NCI-H2196 (cell line): ENCODE results near the gene MLPH.
"Not testable (repeated sequence)": the region's sequence is repeated elsewhere in the genome, so short reads cannot be mapped to it uniquely, and the experiment has no call there.

Experiments
- DNase-seq: peaks from one replicate; lab custom pipeline; 2025; ENCODE audit not compliant: unreplicated experiment; lab: John Stamatoyannopoulos, UW

The MLPH gene

GRCh38 chr2:237581326-237581725 is 94.3 kb downstream of the MLPH start:
- no peak for DNase-seq

DNA sequence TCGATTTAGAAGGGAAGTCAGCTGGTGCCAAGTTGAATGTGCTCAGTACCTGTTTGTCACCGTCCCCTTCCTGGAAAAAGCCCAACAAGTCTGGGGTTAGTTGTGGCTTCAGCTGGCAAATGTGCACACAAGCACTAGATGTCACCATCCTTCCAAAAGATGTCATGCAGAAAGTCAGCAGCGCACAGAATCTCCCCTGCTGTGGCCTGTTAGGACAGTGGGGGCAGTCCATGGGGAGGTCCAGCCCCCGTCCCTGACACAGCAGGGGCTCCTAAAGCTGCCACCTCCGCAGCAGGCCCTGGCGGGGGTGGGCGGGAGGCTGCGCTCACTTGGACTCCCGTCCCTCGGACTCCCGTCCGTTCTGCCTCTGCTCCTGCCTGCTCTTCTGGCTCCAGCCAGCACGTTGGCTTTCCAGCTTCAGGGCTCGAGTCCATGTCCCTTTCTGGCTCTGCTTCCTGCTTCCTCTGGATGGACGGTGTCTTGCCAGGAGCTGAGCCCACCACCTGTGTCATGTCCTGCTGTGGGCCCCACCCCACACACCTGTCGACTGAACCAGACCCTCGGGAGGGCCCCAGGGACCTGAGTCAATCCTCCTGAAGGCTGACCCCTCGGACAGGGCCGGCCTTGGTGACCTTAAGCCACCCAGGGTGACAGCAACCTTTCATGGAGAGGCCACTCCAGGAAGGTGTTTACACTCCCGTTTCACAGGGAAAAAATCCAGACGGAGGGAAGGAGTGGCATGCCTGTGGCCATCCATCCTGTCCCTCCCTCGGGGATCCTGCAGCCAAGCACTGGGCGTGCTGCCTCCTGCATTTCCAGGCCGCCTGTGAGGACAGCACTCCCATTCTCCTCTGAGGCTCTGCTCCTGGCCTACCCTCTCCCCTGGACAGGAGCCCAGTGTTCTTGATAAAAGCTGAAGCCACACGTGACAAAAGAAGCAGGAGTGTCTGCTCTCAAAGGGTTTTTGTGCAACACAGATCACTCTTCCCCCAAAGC is 95.0 kb downstream of the MLPH start:
- peak; percentile 81 for DNase-seq

GRCh38 chr2:237583385-237584295 is 96.6 kb downstream of the MLPH start:
- DNase-seq, result no peak

GRCh38 chr2:237585590-237586221 is 98.7 kb downstream of the MLPH start:
- no peak for DNase-seq

DNA sequence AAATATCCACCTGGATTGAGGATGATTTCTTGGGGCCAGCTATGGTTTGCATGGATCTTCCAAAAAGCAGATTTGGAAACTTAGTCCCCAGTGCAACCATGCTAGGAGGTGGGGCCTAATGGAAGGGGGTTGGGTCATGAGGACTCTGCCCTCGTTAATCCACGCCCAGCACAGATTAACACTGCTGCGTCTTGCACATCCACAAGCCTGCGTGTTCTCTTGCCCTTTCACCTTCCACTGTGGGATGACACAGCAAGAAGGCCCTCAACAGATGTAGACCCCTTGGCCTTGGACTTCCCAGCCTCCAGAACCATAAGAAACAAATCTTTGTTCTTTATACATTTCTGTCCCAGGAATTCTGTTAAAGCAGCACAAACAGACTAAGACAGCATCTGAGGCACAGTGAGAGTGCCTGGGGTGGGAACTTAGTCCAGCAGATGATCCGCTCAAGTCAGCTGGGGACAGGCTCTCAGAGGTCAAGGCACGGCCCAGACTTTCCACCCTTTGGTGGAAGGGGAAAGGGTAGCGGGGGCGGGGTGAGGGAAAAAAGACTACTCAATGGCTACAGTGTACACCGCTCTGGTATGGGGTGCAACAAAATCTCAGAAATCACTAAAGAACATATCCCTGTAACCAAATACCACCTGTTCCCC is 101.1 kb downstream of the MLPH start:
- no peak for DNase-seq

DNA sequence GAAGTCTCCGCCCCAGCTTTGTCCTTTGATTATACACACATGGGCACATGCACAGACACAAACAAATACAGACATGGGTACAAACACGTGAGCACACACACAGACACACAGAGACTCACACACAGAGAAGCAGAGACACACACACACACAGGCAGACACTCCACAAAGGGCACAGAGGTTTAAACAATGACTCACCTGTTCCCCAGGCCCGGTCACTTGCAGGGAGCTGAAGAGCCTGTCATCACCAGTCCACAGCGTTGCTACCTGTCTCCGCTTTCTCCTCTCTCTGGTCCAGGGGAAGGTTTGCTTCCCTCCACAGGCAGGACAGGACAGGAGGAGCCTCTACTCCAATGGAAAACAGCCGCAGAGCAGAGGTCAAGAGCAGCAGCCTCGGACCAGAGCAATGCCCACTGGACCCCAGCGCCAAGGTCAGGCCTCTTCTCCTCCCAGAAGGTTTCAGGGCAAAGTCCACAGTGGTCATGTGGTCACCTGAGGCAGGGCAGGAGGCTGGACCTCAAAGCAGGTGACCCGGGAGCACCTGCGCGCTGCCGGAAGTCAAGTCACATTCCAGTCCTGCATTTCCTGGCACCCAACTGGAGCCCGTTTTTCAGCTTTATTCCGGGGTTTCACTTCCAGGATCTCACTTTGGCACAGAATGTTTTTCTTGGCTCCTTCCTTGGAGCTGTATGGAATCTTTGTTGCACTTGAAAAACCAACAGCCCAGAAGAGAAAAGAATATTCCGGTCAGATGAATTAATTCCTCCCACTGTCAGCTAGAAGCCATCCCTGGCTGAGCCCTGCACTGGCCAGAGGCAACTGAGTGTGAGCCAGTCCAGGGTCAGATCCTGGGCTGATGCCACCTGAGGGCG is 103.5 kb downstream of the MLPH start, which contains the start of gene RAB17:
Gene RAB17 (minus strand): TSS at position 463 of the 869 bp plus-strand sequence. CDS start 4,580 bp downstream, outside the sequence.
- peak; percentile 83 for DNase-seq

DNA sequence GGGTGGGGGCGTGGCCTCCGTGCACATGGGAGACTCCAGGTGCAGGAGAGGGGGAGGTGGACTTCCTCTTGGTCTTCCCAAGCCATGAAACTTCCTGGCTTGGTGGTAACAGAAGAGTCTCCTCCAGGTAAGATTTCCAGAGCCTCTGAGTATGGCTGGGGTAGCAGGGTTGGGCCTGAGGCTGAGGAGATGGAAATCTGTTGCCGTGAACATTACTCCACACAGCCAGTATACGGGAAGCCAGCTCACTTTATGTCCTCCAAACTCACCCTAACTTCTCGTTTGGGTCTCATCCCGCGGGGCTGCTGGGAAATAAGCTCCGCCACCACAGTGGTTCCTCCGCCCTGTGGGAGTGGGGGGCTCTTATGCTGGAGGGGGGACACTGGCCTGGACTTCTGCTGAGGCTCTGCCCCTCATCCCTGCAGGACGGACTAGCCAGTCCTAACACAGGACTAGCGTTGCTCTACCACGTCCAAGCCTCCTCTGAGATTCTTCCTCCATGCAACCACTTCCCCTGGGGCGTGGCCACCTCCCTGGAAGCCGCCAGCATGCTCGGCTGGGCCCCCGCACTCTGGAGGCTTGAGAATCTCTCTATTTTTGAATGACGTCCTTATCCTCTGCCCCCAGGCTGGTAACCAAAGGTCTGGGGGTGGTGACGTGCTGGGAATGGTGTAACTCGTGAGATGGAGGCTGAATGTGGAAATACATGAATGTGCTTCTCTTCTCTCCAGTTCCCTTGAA is 104.3 kb downstream of the MLPH start:
- peak; percentile 38 for DNase-seq

- no peak for DNase-seq
Measured at GRCh38 chr2:237592425-237592980, 105.5 kb downstream of the MLPH start.

DNA sequence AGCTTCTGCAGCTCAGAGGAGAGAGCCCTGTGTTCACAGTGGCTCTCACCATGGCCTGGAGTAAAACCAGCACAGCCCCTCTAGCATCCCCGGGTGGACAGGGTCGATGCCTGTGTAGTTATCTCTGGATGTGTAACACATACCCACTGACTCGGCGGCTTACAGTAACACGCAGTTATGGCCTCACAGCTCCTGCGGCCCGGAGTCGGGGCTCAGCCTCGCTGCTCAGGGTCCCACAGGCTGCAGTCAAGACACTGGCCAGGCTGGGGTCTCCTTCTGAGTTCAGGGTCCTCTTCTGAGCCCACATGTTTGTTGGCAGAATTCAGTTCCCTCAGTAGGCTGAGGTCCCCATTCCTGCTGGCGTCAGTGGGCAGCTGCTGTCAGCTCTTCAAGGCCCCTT is 106.0 kb downstream of the MLPH start:
- DNase-seq, result no peak

DNA sequence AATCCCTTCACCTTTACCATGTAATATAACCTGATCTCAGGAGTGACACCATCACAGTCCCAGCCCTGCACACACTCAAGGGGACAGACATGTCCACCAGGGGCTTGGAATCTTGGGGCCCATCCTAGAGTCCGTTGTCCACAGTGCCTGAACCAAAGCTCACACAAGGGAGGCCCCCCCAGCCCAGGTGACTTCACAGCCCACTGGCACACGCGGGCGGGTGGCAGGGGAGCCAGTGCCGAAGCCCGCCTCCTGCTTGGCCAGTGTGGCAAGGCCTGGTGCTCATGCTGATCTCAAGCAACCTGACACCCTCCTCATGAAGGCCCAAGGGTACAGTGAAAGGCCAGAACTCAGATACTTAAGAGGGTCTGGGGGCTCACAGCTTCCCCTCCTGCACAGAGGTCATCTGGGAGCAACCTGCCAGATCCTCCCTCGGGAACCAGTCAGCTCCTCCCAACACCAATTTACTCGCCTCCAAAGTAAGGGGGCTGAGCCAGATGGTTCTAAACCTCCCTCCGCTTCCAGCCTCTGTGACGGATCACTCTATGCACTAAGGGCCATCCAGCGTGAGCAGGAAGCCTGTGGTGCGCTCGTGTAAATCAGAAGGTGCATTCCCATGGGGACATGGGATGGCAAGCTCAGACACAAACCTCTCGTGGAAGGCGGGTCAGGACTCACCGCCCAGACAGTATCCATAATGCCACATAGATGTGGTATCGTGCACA is 106.7 kb downstream of the MLPH start:
- no peak for DNase-seq

GRCh38 chr2:237594514-237594871 is 107.4 kb downstream of the MLPH start:
- no peak for DNase-seq

GRCh38 chr2:237595829-237596519 is 108.9 kb downstream of the MLPH start:
- DNase-seq, result not testable (repeated sequence)

GRCh38 chr2:237596520-237597195 is 109.6 kb downstream of the MLPH start:
- no peak for DNase-seq

DNA sequence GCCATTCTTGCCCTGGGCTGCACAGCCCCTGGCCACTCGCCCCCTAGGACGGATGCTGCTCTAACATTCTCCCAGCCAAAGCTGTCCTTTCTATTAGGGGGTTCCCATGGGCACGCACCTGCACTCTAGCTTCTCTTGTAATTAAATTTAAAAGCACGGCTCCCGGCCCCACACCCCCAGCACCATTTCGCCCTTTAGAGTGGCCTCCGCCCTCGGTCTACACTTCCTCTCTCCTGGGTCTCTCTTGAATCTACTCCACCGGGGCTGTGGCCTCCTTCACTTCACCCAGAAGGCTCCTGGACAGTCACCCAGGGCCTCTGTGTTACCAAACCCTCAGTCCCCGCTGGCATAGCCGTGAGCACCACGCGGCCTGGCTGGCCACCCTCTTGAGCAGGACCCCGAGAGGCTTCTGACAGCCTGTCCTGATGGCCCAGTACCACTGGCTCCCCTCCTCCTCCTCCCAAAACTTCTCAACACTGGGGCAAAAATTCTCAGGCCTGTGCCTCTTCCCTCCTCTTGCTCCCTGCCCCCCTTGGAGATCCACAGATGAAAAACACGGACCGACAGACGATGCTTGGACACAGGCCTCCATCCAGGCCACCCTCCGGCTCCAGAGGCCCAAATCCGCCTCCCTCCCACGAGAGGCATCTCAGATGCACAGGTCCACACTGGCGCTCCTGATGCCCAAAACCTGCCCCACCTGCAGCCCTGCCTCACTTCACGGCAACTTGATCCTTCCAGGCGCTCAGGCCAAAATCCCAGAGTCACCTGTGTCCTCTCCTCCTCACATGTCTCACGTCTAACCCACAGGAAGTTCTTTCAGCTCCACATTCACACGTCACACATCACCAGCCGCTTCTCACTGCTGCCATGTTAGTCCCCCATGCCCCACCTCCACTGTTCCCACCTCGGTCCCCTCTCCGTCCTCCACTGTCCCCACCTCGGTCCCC is 110.4 kb downstream of the MLPH start:
- DNase-seq, result no peak

GRCh38 chr2:237598468-237599208 is 111.6 kb downstream of the MLPH start:
- DNase-seq, result no peak
